Stimulated activated CD8-positive, alpha-beta memory T cell treated with anti-CD3 and anti-CD28 coated beads, Interleukin-7, amount 100 ng/mL, for 48 hours (primary cell): ENCODE results near the gene CUEDC1.

Experiments
- DNase-seq, 2 donors: peaks; one replicate each; pipeline ENCODE4 v3.0.0-alpha.2; 2020; ENCODE audit warnings: low read depth in 1 of 2; ENCODE audit errors: extremely low read depth in 1 of 2

CUEDC1 gene

GRCh38 chr17:57866319-57866718 is 88.9 kb downstream of the CUEDC1 start:
- DNase-seq, result no peak

- DNase-seq, result no peak
These were observed 90.9 kb downstream of the CUEDC1 start for GRCh38 chr17:57864273-57864672.

GRCh38 chr17:57862694-57863667 is 92.2 kb downstream of the CUEDC1 start:
- DNase-seq, result no peak

- DNase-seq, result no peak
These were observed 93.2 kb downstream of the CUEDC1 start for GRCh38 chr17:57861790-57862693.

GRCh38 chr17:57861000-57861789 is 94.0 kb downstream of the CUEDC1 start:
- no peak for DNase-seq

GRCh38 chr17:57860414-57860999 is 94.7 kb downstream of the CUEDC1 start:
- DNase-seq, result no peak

GRCh38 chr17:57859601-57860413 is 95.4 kb downstream of the CUEDC1 start:
- DNase-seq, result no peak

GRCh38 chr17:57858838-57859237 is 96.4 kb downstream of the CUEDC1 start:
- no peak for DNase-seq

GRCh38 chr17:57856792-57857620 is 98.2 kb downstream of the CUEDC1 start:
- DNase-seq, result no peak

GRCh38 chr17:57855391-57856035 is 99.7 kb downstream of the CUEDC1 start:
- DNase-seq, result no peak

GRCh38 chr17:57853695-57854094 is 101.5 kb downstream of the CUEDC1 start:
- no peak for DNase-seq

- no peak for DNase-seq
These were observed 102.3 kb downstream of the CUEDC1 start for GRCh38 chr17:57852955-57853328.

GRCh38 chr17:57852092-57852954 is 102.9 kb downstream of the CUEDC1 start:
- DNase-seq, result no peak

- peak; percentile 91 to 96 for DNase-seq
These were observed 105.1 kb downstream of the CUEDC1 start, which contains the start of gene MRPS23 for GRCh38 chr17:57849874-57850754. TSS of gene MRPS23 (minus strand) at chr17:57850044. CDS start at chr17:57850010, 34 bp downstream.

- no peak for DNase-seq
These were observed 105.9 kb downstream of the CUEDC1 start for GRCh38 chr17:57849163-57849873.
